ENCODE results near the gene PRR23B. TPM values are rescaled to one million over a fixed set of nuclear protein-coding genes. Genes with fewer than 3 reads are reported as not detected.
"Not testable (repeated sequence)": the region's sequence is repeated elsewhere in the genome, so short reads cannot be mapped to it uniquely, and the experiment has no call there.

The PRR23B gene
- total RNA-seq, 1 donor from 2014 or later, result not detected

DNA sequence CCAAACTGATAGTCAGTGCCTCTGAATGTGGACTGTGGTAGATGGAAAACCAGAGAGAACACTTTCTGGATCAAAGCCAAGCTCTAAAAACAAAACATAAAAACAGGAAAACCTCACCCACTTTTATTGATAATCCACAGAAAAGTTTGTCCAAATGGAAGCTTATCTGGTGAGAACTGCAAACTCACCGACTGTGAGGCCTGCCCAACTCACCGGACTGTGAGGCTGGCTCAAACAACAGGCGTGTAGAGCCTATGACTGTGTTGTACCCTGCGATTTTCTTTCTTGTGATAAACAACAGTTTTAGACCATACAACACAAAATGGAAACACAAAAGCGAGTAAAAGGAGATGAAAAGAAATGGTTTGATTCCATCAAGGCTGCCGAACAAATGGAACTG lies 16.8 kb upstream of the PRR23B start:
- H3K4me1 Mint-ChIP-seq, result no peaks in the 10 kb centered on the region
- no peak for DNase-seq (ENCODE audit: low spot score in 2 of 2, unreplicated experiment in 2 of 2)
- H3K27ac Mint-ChIP-seq, result no peak overlapping the region
- TF ChIP-seq, protein P1, sequence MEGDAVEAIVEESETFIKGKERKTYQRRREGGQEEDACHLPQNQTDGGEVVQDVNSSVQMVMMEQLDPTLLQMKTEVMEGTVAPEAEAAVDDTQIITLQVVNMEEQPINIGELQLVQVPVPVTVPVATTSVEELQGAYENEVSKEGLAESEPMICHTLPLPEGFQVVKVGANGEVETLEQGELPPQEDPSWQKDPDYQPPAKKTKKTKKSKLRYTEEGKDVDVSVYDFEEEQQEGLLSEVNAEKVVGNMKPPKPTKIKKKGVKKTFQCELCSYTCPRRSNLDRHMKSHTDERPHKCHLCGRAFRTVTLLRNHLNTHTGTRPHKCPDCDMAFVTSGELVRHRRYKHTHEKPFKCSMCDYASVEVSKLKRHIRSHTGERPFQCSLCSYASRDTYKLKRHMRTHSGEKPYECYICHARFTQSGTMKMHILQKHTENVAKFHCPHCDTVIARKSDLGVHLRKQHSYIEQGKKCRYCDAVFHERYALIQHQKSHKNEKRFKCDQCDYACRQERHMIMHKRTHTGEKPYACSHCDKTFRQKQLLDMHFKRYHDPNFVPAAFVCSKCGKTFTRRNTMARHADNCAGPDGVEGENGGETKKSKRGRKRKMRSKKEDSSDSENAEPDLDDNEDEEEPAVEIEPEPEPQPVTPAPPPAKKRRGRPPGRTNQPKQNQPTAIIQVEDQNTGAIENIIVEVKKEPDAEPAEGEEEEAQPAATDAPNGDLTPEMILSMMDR (IDR thresholded peaks at IDR 0.05; ENCODE audit: unreplicated experiment), result no peak
- peaks cover 4% of the 10 kb centered on the region for H3K9me3 Mint-ChIP-seq
- H3K4me3 Mint-ChIP-seq, result no peak overlapping the region
- no peaks in the 10 kb centered on the region for H3K36me3 Mint-ChIP-seq
- peaks cover 27% of the 10 kb centered on the region for H3K27me3 Mint-ChIP-seq (ENCODE audit: low read depth)

DNA sequence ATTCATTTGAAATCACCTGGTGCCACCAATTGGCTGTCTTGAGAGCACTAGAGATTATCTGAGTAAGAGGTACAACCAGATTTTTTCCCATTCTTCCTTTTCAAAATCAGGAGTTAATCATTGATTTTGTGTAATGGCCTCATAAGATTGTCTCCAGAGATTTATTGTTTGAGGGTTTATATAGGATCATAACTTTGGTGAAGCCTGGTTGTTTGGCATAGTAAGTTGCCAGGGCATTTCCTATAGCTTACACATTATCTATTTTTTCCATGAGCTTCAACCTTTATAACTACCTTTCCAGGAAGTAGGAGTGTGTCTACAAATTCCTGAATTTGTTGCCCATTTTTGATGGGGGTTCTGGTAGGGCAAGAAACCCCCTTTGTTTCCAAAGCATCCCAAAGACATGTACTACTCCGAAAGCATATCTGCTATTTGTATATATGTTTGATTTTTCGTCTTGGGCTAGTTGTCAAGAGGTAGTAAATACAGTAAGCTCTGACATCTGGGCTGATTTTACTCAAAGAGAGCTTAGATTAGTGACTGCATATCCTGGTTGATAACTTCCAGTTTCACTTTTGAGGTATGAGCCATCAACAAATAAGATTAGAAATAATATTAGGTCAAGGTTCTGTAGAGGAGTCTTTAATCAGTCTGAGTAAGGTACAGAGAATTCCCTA lies 11.7 kb upstream of the PRR23B start:
- Mint-ChIP-seq H3K4me1 (no peaks in the 10 kb centered on the region), H3K36me3 (no peaks in the 10 kb centered on the region), H3K27me3 (ENCODE audit: low read depth) (peaks cover 25% of the 10 kb centered on the region), H3K4me3 (no peak overlapping the region), H3K9me3 (peaks cover 29% of the 10 kb centered on the region), H3K27ac (no peak overlapping the region)
- TF ChIP-seq, protein P1 (IDR thresholded peaks at IDR 0.05; ENCODE audit: unreplicated experiment), result no peak
- no peak for DNase-seq (ENCODE audit: low spot score in 2 of 2, unreplicated experiment in 2 of 2)

DNA sequence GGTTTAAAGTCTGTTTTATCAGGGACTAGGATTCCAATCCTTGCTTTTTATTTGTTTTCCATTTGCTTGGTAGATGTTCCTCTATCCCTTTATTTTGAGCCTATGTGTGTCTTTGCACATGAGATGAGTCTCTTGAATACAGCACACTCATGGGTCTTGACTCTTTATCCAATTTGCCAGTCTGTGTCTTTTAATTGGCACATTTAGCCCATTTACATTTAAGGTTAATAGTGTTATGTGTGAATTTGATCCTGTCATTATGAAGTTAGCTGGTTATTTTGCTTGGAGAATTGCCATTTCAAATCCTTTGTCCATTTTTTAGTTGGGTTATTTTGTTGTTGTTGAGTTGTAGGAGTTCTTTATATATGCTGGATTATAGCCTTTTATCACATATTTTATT lies 9.8 kb upstream of the PRR23B start:
- H3K36me3 Mint-ChIP-seq; DNase-seq (ENCODE audit: low spot score in 2 of 2, unreplicated experiment in 2 of 2); H3K4me1 Mint-ChIP-seq; H3K4me3 Mint-ChIP-seq; H3K27ac Mint-ChIP-seq: not testable (repeated sequence)
- H3K27me3 Mint-ChIP-seq (ENCODE audit: low read depth), result peaks cover 20% of the 10 kb centered on the region
- H3K9me3 Mint-ChIP-seq, result peaks cover 29% of the 10 kb centered on the region

DNA sequence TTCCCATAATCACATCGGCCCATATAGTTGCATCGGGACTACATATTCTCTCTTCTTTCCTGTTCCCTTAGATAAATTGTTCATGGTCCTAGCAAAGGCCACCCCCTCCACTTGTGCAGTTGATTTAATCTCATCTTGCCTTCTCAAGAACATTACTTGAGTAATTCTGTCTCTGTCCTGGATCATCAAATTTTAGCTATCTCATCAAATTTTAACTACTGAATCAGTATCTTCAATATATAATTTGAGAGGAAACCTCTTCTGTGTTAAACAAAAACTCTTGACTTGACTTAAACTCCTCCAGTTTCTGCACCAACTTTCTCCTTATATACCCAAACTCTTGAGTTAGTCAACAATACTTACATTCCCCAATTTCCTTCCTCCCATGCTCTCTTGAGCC lies 4.2 kb upstream of the PRR23B start:
- Mint-ChIP-seq H3K4me1 (no peaks in the 10 kb centered on the region), H3K36me3 (no peaks in the 10 kb centered on the region), H3K9me3 (peaks cover 13% of the 10 kb centered on the region)

DNA sequence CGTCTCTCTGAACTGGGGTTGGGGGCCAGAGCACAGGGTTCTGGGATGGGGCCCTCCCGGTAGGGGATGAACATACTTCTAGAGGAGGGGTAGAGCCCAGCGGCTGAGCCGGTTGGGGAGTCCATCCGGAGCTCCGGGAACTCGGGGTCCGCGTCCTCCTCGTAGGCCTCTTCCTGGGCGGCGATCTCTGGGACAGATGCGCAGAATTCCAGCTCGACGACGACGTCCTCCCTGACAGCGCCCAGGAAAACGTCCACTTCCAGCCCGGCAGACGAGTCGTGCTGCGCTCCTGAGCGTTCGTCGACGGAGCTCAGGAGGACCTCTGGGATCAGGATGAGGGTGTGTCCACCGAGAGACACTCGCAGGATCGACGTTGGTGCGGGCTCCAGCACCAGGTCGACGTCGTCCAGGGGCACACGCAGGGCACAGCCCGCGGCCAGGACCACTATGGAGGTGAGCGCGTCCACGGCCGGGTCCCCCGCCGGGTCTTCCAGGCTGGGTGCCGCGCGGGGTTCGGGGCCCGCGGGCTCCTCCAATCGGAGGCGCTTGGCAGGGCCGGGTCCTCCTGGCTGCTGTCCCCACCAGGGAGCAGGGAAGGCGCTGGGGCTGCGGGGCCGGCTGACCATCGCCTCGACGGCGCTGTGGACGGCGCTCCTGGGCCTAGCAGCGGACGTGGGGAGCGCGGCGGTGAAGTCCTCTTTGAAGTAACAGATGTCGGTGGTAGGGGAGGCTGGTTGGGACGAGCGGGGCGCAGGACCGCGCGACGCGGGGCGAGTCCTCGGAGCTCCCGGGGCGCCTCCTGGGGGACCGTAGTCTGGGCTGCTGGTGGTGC lies 474 bp downstream of the PRR23B start:
- no peak overlapping the region for H3K4me3 Mint-ChIP-seq
- H3K27me3 Mint-ChIP-seq (ENCODE audit: low read depth), result no peaks in the 10 kb centered on the region
- no peak overlapping the region for H3K27ac Mint-ChIP-seq
- peaks cover 6% of the 10 kb centered on the region for H3K36me3 Mint-ChIP-seq
- TF ChIP-seq, protein P1 (IDR thresholded peaks at IDR 0.05; ENCODE audit: unreplicated experiment), result no peak
- DNase-seq (ENCODE audit: low spot score in 2 of 2, unreplicated experiment in 2 of 2), result no peak
- H3K4me1 Mint-ChIP-seq, result no peaks in the 10 kb centered on the region
- peaks cover 16% of the 10 kb centered on the region for H3K9me3 Mint-ChIP-seq

More for the DNA sequence above, 4.2 kb upstream of the PRR23B start:
- peaks cover 5% of the 10 kb centered on the region for H3K27me3 Mint-ChIP-seq (ENCODE audit: low read depth)
- H3K27ac Mint-ChIP-seq, result no peak overlapping the region
- DNase-seq (ENCODE audit: low spot score in 2 of 2, unreplicated experiment in 2 of 2), result no peak
- no peak overlapping the region for H3K4me3 Mint-ChIP-seq
- TF ChIP-seq, protein P1 (IDR thresholded peaks at IDR 0.05; ENCODE audit: unreplicated experiment), result no peak

DNA sequence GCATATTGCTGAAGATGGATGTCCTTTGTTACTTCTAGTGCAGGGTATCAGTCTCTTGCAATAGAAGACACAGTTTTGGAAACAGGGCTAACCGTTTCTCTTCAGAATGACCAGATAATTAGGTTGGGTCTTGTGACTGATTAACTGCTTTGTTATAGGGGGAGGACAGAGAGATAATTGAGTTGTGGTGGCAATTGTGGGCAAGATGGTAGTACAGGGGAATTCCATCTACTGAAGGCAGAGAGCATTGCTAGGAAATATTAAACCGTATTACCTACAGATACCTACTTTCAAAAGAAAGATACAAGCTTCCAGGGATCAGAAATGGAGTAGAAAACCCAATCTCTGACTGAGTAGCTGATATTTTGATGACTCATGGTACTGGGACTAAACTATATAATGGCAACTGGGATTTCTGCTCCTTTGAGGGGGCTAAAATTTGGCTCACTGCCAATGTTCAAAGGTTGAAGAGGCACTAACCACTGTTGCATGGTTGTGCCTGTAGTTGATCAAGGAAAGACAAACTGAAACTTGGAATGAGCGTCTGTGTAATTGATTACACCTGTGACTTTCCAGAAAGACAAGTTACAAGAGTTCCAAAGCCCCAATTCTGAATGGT lies 4.2 kb downstream of the PRR23B start:
- DNase-seq (ENCODE audit: low spot score in 2 of 2, unreplicated experiment in 2 of 2), result no peak
- no peaks in the 10 kb centered on the region for H3K4me1 Mint-ChIP-seq

More for the DNA sequence above, 4.2 kb downstream of the PRR23B start:
- H3K4me3 Mint-ChIP-seq, result no peak overlapping the region
- H3K9me3 Mint-ChIP-seq, result peaks cover 29% of the 10 kb centered on the region
- TF ChIP-seq, protein P1 (IDR thresholded peaks at IDR 0.05; ENCODE audit: unreplicated experiment), result no peak
- H3K27ac Mint-ChIP-seq, result no peak overlapping the region
- peaks cover 6% of the 10 kb centered on the region for H3K36me3 Mint-ChIP-seq
- H3K27me3 Mint-ChIP-seq (ENCODE audit: low read depth), result no peaks in the 10 kb centered on the region
